ENCODE measurements around the gene SP2. TPM values are rescaled to one million over a fixed set of nuclear protein-coding genes. Genes with fewer than 3 reads are reported as not detected.

SP2 gene
- total RNA-seq, 4 donors from 2014 or later, result 8.6 to 29.7 (median 16.6) TPM

- H3K27ac ChIP-seq, result no peak overlapping the region
- peak; percentile 31 to 64 (median 54) for TF ChIP-seq CTCF (IDR thresholded peaks at IDR 0.05)
- no peak for TF ChIP-seq POLR2A (IDR thresholded peaks at IDR 0.05)
- DNase-seq, result peak; percentile 55 to 71 (median 65)
- no peaks in the 10 kb centered on the region for H3K4me1 ChIP-seq
- H3K36me3 ChIP-seq, result peaks cover 0 to 98% (median 0%) of the 10 kb centered on the region in 3 donors
- no peaks in the 10 kb centered on the region for H3K9me3 ChIP-seq
- H3K4me3 ChIP-seq, result no peak overlapping the region
- no peaks in the 10 kb centered on the region for H3K27me3 ChIP-seq
Observed at GRCh38 chr17:47978324-47978723, 82.3 kb downstream of the SP2 start.

Other genes starting within 250 kb of the SP2 start
- 100 to 1,000 TPM in 3 of 4 donors, 10 to 100 TPM in 1; 72.3 to 276 (median 135) TPM for gene KPNB1, start 246.3 kb upstream of the SP2 start, total RNA-seq
- 10 to 100 TPM in 1 of 4 donors, 1 to 10 TPM in 3; 3.0 to 23.1 (median 5.2) TPM for gene TBKBP1, start 202.1 kb upstream of the SP2 start, total RNA-seq
- under 1 TPM in 3 of 4 donors, not detected in 1; 0.53 to 0.85 (median 0.67) TPM for gene TBX21, start 163.0 kb upstream of the SP2 start, total RNA-seq
- 100 to 1,000 TPM in 1 of 4 donors, 10 to 100 TPM in 3; 31.4 to 104 (median 70.9) TPM for gene OSBPL7, start 74.4 kb upstream of the SP2 start, total RNA-seq
- 10 to 100 TPM; 30.5 to 50.4 (median 34.8) TPM for gene MRPL10, start 64.7 kb upstream of the SP2 start, total RNA-seq
- gene LRRC46, start 64.6 kb upstream of the SP2 start, total RNA-seq, result under 1 TPM in 1 of 4 donors, not detected in 3; 0.40 TPM
- 100 to 1,000 TPM in 2 of 4 donors, 10 to 100 TPM in 2; 56.2 to 126 (median 86.9) TPM for gene SCRN2, start 55.0 kb upstream of the SP2 start, total RNA-seq
- 10 to 100 TPM in 2 of 4 donors, 1 to 10 TPM in 2; 3.3 to 27.0 (median 16.6) TPM for gene SP6, start 45.1 kb upstream of the SP2 start, total RNA-seq
- gene PNPO, start 45.3 kb downstream of the SP2 start, total RNA-seq, result 100 to 1,000 TPM in 1 of 4 donors, 10 to 100 TPM in 3; 23.9 to 103 (median 64.6) TPM
- 100 to 1,000 TPM in 3 of 4 donors, 10 to 100 TPM in 1; 88.3 to 358 (median 288) TPM for gene PRR15L, start 61.6 kb downstream of the SP2 start, total RNA-seq
- gene CDK5RAP3, start 74.9 kb downstream of the SP2 start, total RNA-seq, result 1,000 to 10,000 TPM in 1 of 4 donors, 100 to 1,000 TPM in 3; 198 to 1,062 (median 553) TPM
- 10 to 100 TPM in 2 of 4 donors, 1 to 10 TPM in 2; 2.2 to 27.2 (median 7.0) TPM for gene COPZ2, start 141.6 kb downstream of the SP2 start, total RNA-seq
- gene NFE2L1, start 152.1 kb downstream of the SP2 start, total RNA-seq, result 100 to 1,000 TPM in 3 of 4 donors, 10 to 100 TPM in 1; 89.1 to 228 (median 217) TPM
- gene CBX1, start 205.2 kb downstream of the SP2 start, total RNA-seq, result 10 to 100 TPM in 1 of 4 donors, 1 to 10 TPM in 3; 7.2 to 14.0 (median 8.5) TPM
- gene SNX11, start 211.5 kb downstream of the SP2 start, total RNA-seq, result 10 to 100 TPM in 3 of 4 donors, 1 to 10 TPM in 1; 9.5 to 19.8 (median 15.0) TPM